Measurements from ENCODE around the gene LAMC3.
"Not testable (repeated sequence)": the region's sequence is repeated elsewhere in the genome, so short reads cannot be mapped to it uniquely, and the experiment has no call there.

LAMC3 gene

DNA sequence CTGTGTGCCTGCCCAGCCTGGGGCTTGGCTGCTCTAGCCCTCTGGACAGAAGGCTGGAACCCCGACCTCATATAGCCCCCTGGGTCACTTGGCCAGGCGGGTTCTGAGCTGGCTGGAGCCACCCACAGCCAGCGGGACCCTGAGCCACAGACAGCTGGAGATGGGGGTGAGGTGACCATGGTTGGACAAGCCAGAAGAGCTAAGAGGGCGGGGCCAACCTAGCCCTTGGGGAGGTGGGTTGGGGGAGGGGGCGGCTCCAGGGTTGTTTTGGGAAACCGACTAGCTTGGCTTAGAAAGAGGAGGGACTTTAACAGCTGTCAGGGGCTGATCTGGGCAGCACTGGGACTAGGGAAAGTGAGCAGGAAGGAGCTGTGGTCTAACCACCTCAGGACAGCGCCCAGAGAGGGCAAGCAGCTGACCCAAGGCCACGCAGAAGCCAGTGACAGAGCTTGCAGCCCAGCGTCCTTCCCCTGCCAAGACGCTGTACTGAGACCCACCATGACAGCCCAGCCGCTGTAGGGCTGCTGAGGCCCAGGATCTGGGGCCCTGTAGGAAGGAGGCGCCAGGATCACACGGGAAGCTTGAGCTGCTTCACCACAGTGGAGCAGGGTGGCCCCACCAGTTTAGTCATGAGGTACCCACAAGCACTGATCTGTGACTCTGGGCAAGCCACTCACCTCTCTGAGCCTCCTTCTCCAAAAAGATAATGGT lies 89.6 kb downstream of the LAMC3 start:
- in situ Hi-C loops (cut with HindIII; ENCODE audit: low pct_ligation_motif_present, low sequenced_read_pairs) = no loop called here

DNA sequence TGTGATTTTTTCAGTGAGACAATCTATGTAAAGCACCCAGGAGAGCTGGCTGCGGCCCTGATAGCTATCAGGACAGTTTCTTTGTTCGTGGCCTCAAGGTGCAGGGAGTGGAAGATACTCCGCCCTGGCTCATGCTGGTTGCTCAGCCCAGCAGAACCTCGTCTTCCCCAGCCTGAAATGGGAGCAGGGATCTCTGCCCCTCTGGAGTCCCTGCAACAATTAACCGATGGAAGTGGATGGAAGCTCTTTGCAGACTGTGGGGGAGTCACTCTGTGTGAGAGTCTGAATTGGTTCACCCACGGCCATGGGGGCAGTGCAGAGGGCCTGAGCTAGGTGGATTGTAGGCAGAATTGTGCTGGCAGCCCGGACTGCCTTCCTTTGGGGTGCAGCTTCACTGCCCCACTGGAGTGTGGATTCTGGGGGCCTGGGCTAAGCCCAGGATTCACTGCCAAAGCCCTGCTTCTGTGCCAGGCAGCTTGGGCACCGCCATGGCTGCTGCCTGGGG lies 90.2 kb downstream of the LAMC3 start:
- H3K4me3 ChIP-seq (ENCODE audit: low read depth, low read length) = no peak overlapping the region
- no peak for DNase-seq
- in situ Hi-C loops (cut with HindIII; ENCODE audit: low pct_ligation_motif_present, low sequenced_read_pairs) = no loop called here
- no peaks in the 10 kb centered on the region for H3K36me3 ChIP-seq (replicated peaks)
- TF ChIP-seq, protein P1, sequence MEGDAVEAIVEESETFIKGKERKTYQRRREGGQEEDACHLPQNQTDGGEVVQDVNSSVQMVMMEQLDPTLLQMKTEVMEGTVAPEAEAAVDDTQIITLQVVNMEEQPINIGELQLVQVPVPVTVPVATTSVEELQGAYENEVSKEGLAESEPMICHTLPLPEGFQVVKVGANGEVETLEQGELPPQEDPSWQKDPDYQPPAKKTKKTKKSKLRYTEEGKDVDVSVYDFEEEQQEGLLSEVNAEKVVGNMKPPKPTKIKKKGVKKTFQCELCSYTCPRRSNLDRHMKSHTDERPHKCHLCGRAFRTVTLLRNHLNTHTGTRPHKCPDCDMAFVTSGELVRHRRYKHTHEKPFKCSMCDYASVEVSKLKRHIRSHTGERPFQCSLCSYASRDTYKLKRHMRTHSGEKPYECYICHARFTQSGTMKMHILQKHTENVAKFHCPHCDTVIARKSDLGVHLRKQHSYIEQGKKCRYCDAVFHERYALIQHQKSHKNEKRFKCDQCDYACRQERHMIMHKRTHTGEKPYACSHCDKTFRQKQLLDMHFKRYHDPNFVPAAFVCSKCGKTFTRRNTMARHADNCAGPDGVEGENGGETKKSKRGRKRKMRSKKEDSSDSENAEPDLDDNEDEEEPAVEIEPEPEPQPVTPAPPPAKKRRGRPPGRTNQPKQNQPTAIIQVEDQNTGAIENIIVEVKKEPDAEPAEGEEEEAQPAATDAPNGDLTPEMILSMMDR (IDR thresholded peaks at IDR 0.05; ENCODE audit: low read depth, low read length, missing control alignments) = no peak
- H3K27ac ChIP-seq = no peak overlapping the region
- peaks cover 56% of the 10 kb centered on the region for H3K27me3 ChIP-seq (replicated peaks)

More for the DNA sequence above, 89.6 kb downstream of the LAMC3 start:
- Histone ChIP-seq H3K27ac (peak overlapping the region; percentile 40), H3K27me3 (replicated peaks) (peaks cover 62% of the 10 kb centered on the region), H3K4me3 (ENCODE audit: low read depth, low read length) (no peak overlapping the region), H3K36me3 (replicated peaks) (no peaks in the 10 kb centered on the region)
- DNase-seq = no peak
- TF ChIP-seq, protein P1 (IDR thresholded peaks at IDR 0.05; ENCODE audit: low read depth, low read length, missing control alignments) = no peak

DNA sequence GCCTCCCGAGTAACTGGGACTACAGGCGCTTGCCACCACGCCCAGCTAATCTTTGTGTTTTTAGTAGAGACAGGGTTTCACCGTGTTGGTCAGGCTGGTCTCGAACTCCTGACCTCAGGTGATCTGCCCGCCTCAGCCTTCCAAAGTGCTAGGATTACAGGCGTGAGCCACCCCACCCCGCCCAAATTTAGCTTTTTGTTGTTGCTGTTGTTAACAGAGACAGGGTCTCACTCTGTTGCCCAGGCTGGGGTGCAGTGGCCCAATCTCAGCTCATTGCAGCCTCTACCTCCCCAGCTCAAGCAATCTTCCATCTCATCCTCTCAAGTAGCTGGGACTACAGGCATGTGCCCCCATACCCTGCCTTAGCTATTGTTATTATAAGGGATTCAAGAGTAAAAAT lies 90.9 kb downstream of the LAMC3 start:
- peaks cover 49% of the 10 kb centered on the region for H3K27me3 ChIP-seq (replicated peaks)
- H3K36me3 ChIP-seq (replicated peaks); H3K4me3 ChIP-seq (ENCODE audit: low read depth, low read length); in situ Hi-C loops (cut with HindIII; ENCODE audit: low pct_ligation_motif_present, low sequenced_read_pairs); DNase-seq; H3K27ac ChIP-seq: not testable (repeated sequence)

DNA sequence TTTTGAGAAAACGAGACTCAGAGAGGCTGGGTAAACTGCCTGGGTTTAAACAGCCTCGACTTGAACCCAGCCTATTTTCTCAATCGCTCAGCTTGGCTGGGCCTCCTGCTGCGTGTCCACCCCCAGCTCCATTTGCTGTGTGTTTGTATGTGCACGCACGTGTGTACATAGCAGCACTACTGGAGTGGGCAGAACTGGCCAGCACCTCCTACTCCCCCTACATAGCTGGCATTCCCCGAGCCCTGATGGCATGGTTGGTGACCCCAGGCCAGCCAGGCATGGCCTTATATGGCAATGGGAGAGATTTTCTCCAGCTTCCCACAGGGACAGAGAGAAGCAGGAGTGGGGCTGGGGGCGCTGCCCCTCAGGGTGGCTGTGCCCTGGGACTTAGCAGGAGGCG lies 91.5 kb downstream of the LAMC3 start:
- DNase-seq = no peak
- no peak overlapping the region for H3K27ac ChIP-seq
- in situ Hi-C loops (cut with HindIII; ENCODE audit: low pct_ligation_motif_present, low sequenced_read_pairs) = no loop called here
- TF ChIP-seq, protein P1 (IDR thresholded peaks at IDR 0.05; ENCODE audit: low read depth, low read length, missing control alignments) = no peak
- no peak overlapping the region for H3K4me3 ChIP-seq (ENCODE audit: low read depth, low read length)
- H3K36me3 ChIP-seq (replicated peaks) = no peaks in the 10 kb centered on the region
- H3K27me3 ChIP-seq (replicated peaks) = peaks cover 47% of the 10 kb centered on the region

DNA sequence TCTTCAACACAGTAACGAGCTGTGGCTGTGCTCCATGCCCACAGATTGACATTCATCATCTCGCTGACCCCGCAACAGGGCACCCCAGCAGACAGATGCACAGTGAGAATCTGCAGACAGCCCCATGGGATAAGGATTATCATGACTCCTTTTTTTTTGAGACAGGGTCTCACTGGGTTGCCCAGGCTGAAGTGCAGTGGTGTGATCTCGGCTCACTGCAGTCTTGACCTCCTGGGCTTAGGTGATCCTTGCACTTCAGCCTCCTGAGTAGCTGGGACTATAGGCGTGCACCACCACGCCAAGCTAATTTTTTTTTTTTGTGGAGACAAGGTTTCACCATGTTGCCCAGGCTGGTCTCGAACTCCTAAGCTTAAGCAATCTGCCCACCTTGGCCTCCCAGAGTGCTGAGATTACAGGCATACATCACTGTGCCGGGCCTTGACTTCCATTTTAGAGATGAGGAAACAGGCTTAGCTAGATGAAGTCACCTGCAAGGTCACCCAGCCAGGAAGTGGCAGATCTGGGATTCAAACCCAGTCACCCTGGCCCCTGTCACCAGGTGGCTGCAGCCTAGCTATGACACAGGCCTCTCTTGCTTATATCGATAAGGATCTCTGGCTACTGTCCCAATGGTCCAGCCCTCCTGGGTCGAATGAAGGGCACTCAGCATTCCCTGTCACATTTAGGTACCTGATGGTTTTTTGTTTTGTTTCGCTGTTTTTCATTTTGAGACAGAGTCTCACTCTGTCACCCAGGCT lies 92.4 kb downstream of the LAMC3 start:
- H3K27me3 ChIP-seq (replicated peaks) = peaks cover 44% of the 10 kb centered on the region
- no peaks in the 10 kb centered on the region for H3K36me3 ChIP-seq (replicated peaks)
- TF ChIP-seq, protein P1 (IDR thresholded peaks at IDR 0.05; ENCODE audit: low read depth, low read length, missing control alignments) = no peak
- H3K27ac ChIP-seq = no peak overlapping the region
- DNase-seq = no peak
- H3K4me3 ChIP-seq (ENCODE audit: low read depth, low read length) = no peak overlapping the region
- in situ Hi-C loops (cut with HindIII; ENCODE audit: low pct_ligation_motif_present, low sequenced_read_pairs) = no loop called here

DNA sequence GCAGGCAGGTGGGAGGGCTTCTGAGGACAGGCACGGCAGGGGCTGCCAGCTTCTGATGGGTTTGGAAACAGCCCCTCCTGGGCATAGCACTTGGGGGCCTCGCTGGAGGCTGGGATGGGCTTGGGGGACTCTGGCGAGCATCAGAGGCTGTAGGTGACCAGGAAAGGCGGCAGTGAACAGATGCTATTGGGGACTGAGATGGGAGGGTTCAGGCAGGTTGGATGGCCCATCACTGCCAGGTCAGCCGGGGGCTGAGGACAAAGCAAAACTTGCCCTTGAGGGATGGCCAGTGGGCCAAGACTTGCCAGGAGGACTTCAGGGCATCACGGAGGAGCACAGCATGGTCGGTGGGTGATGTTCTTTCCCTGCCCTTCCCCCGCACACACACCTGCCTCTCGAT lies 94.0 kb downstream of the LAMC3 start:
- Histone ChIP-seq H3K36me3 (replicated peaks) (no peaks in the 10 kb centered on the region), H3K27me3 (replicated peaks) (peaks cover 34% of the 10 kb centered on the region), H3K27ac (peak overlapping the region; percentile 13), H3K4me3 (ENCODE audit: low read depth, low read length) (no peak overlapping the region)
- in situ Hi-C loops (cut with HindIII; ENCODE audit: low pct_ligation_motif_present, low sequenced_read_pairs) = no loop called here
- DNase-seq = no peak
- TF ChIP-seq, protein P1 (IDR thresholded peaks at IDR 0.05; ENCODE audit: low read depth, low read length, missing control alignments) = no peak

Measured in brain microvascular endothelial cell (primary cell).